Measurements from ENCODE around the gene MND1. TPM values are rescaled to one million over a fixed set of nuclear protein-coding genes. Genes with fewer than 3 reads are reported as not detected.

Gene MND1
- total and polyA plus RNA-seq, 10 donors, result 0.76 to 10.9 (median 2.3) TPM

DNA sequence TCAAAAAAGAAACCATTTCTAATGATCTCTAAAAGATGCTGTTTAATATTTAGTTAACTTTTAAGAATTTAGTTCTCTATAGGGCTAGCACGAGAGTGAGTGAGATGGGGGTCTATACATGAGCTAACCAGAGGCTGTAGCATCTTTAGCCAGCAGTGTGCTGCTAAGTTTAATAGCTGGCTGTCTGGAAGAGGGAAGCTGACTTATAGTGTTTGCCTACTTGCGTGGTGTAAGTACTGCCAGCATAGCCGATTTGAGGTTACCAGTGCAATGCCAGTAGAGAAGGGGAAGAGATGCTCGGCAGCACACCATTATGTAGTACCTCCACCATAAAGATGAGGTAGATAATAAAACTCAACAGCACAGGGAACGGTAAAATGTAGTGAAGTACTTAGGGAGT lies 74.5 kb downstream of the MND1 start:
- Histone ChIP-seq H3K4me1 (peaks cover 0 to 25% (median 4%) of the 10 kb centered on the region in 6 donors), H3K4me3 (no peak overlapping the region), H3K27me3 (replicated peaks in 1 of 7) (no peaks in the 10 kb centered on the region), H3K27ac (peak overlapping the region in 5 of 8 donors; percentile 12 to 24 (median 20)), H3K36me3 (no peaks in the 10 kb centered on the region), H3K9me3 (no peaks in the 10 kb centered on the region)
- intact Hi-C loops (cut with DNase I; ENCODE audit: low total_unique reads), result no loop called here
- 82 to 91% (median 88%) methylated on average over 5 of the region's 5 CpGs for WGBS, 5 donors
- no peak for TF ChIP-seq CTCF (IDR thresholded peaks at IDR 0.05 in 8 of 11, conservative IDR thresholded peaks at IDR 0.05 in 3 of 11)
- TF ChIP-seq POLR2AphosphoS5 (IDR thresholded peaks at IDR 0.05), result no peak
- no peak for TF ChIP-seq POLR2A (IDR thresholded peaks at IDR 0.05)
- DNase-seq, result no peak

GRCh38 chr4:153419673-153420278 lies 75.3 kb downstream of the MND1 start:
- no peaks in the 10 kb centered on the region for H3K27me3 ChIP-seq (replicated peaks in 1 of 7)
- peaks cover 0 to 25% (median 4%) of the 10 kb centered on the region in 6 donors for H3K4me1 ChIP-seq
- H3K9me3 ChIP-seq, result no peaks in the 10 kb centered on the region
- WGBS, 5 donors, result 55 to 73% (median 66%) methylated on average over 9 of the region's 9 CpGs
- peak overlapping the region in 3 of 8 donors; percentile 20 to 24 (median 23) for H3K27ac ChIP-seq
- DNase-seq, result no peak
- TF ChIP-seq POLR2A (IDR thresholded peaks at IDR 0.05) (no peak), CTCF (IDR thresholded peaks at IDR 0.05 in 8 of 11, conservative IDR thresholded peaks at IDR 0.05 in 3 of 11) (no peak), POLR2AphosphoS5 (IDR thresholded peaks at IDR 0.05) (no peak)
- no peak overlapping the region for H3K4me3 ChIP-seq
- no peaks in the 10 kb centered on the region for H3K36me3 ChIP-seq
- intact Hi-C loops (cut with DNase I; ENCODE audit: low total_unique reads), result no loop called here

DNA sequence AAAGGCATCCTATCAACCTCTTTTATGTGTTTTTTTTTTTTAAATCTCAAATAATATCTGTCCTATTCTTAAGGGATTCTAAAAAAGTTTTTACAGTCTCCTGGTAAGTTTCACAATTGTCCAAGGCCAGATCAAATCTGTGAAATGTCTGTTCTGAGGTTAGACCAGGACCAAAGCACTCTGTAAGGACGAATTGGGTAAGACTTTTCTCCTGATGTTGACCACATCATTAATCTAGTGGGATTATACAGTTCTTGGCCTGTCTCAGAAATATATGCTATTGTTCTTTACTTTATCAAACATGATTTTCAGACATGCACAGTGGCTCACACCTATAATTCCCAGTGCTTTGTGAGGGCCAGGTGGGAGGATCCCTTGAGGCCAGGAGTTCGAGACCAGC lies 75.9 kb downstream of the MND1 start:
- Histone ChIP-seq H3K27ac (no peak overlapping the region), H3K4me3 (no peak overlapping the region), H3K9me3 (no peaks in the 10 kb centered on the region), H3K36me3 (no peaks in the 10 kb centered on the region), H3K27me3 (replicated peaks in 1 of 7) (no peaks in the 10 kb centered on the region), H3K4me1 (peaks cover 0 to 31% (median 4%) of the 10 kb centered on the region in 6 donors)
- intact Hi-C loops (cut with DNase I; ENCODE audit: low total_unique reads), result no loop called here
- 84 to 96% (median 94%) methylated on average over 2 of the region's 2 CpGs for WGBS, 5 donors
- TF ChIP-seq POLR2A (IDR thresholded peaks at IDR 0.05), result no peak
- no peak for DNase-seq

- no peaks in the 10 kb centered on the region for H3K27me3 ChIP-seq (replicated peaks in 1 of 7)
- no peak overlapping the region for H3K4me3 ChIP-seq
- DNase-seq, result no peak
- no peaks in the 10 kb centered on the region for H3K9me3 ChIP-seq
- H3K36me3 ChIP-seq, result no peaks in the 10 kb centered on the region
- H3K4me1 ChIP-seq, result peaks cover 0 to 46% (median 17%) of the 10 kb centered on the region in 6 donors
- intact Hi-C loops (cut with DNase I; ENCODE audit: low total_unique reads), result no loop called here
- TF ChIP-seq POLR2A (IDR thresholded peaks at IDR 0.05) (no peak), POLR2AphosphoS5 (IDR thresholded peaks at IDR 0.05) (no peak), CTCF (IDR thresholded peaks at IDR 0.05 in 8 of 11, conservative IDR thresholded peaks at IDR 0.05 in 3 of 11) (no peak)
- 70 to 91% (median 79%) methylated on average over 3 of the region's 3 CpGs for WGBS, 5 donors
- no peak overlapping the region for H3K27ac ChIP-seq
Observed at GRCh38 chr4:153421941-153422340, 77.5 kb downstream of the MND1 start.
